SK-N-SH treated with all-trans-retinoic acid at 6 μM for 48 hours (cell line): ENCODE results near the gene OR13A1.

ENCODE experiments used
- ATAC-seq: fragments of 200-7000 bp; cut with Tn5 transposase; 3 replicates; pipeline ENCODE4 v1.9.1; 2020; ENCODE audit warnings: mild to moderate bottlenecking, moderate library complexity
- ARNTL ChIP-seq: fragments of 450-650 bp; formaldehyde crosslinking; IDR thresholded peaks from 2 replicates; pipeline ENCODE4 v1.5.0; 2020; ENCODE audit warnings: low read depth, mild to moderate bottlenecking, moderate library complexity, borderline replicate concordance
- BACH2 ChIP-seq: fragments of 250-450 bp; sonication (Bioruptor Pico); IDR thresholded peaks from 2 replicates; pipeline ENCODE4 v1.9.0; 2021; ENCODE audit warnings: mild to moderate bottlenecking, borderline replicate concordance
- ISL1 ChIP-seq: fragments of 250-450 bp; sonication (Bioruptor Pico); IDR thresholded peaks from 2 replicates; pipeline ENCODE4 v2.1.2; 2022; ENCODE audit warnings: mild to moderate bottlenecking, moderate library complexity
- OSR1 ChIP-seq: fragments of 250-450 bp; sonication (Bioruptor Pico); IDR thresholded peaks from 2 replicates; pipeline ENCODE4 v1.8.0; 2022; ENCODE audit warnings: moderate library complexity, mild to moderate bottlenecking, inconsistent platforms
- PATZ1 ChIP-seq: fragments of 250-450 bp; sonication (Bioruptor Pico); IDR thresholded peaks from 2 replicates; pipeline ENCODE4 v1.8.0; 2020; ENCODE audit warnings: mild to moderate bottlenecking, moderate library complexity, borderline replicate concordance
- POU6F1 ChIP-seq: fragments of 250-450 bp; sonication (Bioruptor Pico); IDR thresholded peaks from 2 replicates; pipeline ENCODE4 v1.8.0; 2021; ENCODE audit warnings: low read depth, mild to moderate bottlenecking, moderate library complexity, borderline replicate concordance
- PPARA ChIP-seq: fragments of 250-450 bp; sonication (Bioruptor Pico); IDR thresholded peaks from 2 replicates; pipeline ENCODE4 v1.5.0; 2020; ENCODE audit warnings: mild to moderate bottlenecking, borderline replicate concordance
- RARB ChIP-seq: fragments of 250-450 bp; sonication (Bioruptor Pico); IDR thresholded peaks from 2 replicates; pipeline ENCODE4 v1.8.0; 2021; ENCODE audit warnings: mild to moderate bottlenecking, moderate library complexity
- TCF4 ChIP-seq: fragments of 250-450 bp; sonication (Bioruptor Pico); IDR thresholded peaks from 2 replicates; pipeline ENCODE4 v1.8.0; 2021; ENCODE audit warnings: mild to moderate bottlenecking, moderate library complexity, borderline replicate concordance
- TOX ChIP-seq: fragments of 250-450 bp; sonication (Bioruptor Pico); IDR thresholded peaks from 2 replicates; pipeline ENCODE4 v1.8.0; 2021; ENCODE audit warnings: mild to moderate bottlenecking, moderate library complexity, borderline replicate concordance
- TSHZ2 ChIP-seq: fragments of 250-450 bp; sonication (Bioruptor Pico); IDR thresholded peaks from 2 replicates; pipeline ENCODE4 v1.5.0; 2020; ENCODE audit warnings: mild to moderate bottlenecking, moderate library complexity
- ZC3H10 ChIP-seq: fragments of 250-450 bp; sonication (Bioruptor Pico); IDR thresholded peaks from 2 replicates; pipeline ENCODE4 v1.5.1; 2021; ENCODE audit warnings: mild to moderate bottlenecking, moderate library complexity
- ZFP3 ChIP-seq: fragments of 250-450 bp; sonication (Bioruptor Pico); IDR thresholded peaks from 2 replicates; pipeline ENCODE4 v1.5.0; 2020; ENCODE audit warnings: mild to moderate bottlenecking, moderate library complexity
- ZFP30 ChIP-seq: fragments of 450-650 bp; formaldehyde crosslinking; IDR thresholded peaks from 2 replicates; pipeline ENCODE4 v1.5.0; 2022; ENCODE audit warnings: mild to moderate bottlenecking, moderate library complexity
- ZNF565 ChIP-seq: fragments of 450-650 bp; formaldehyde crosslinking; conservative IDR thresholded peaks from 2 replicates; pipeline ENCODE4 v1.5.0; 2020; ENCODE audit warnings: low read depth, mild to moderate bottlenecking, moderate library complexity
- ZNF70 ChIP-seq: fragments of 450-650 bp; formaldehyde crosslinking; IDR thresholded peaks from 2 replicates; pipeline ENCODE4 v1.5.0; 2020; ENCODE audit warnings: mild to moderate bottlenecking, moderate library complexity
- ZNF8 ChIP-seq: fragments of 450-650 bp; formaldehyde crosslinking; IDR thresholded peaks from 2 replicates; pipeline ENCODE4 v1.5.0; 2020; ENCODE audit warnings: mild to moderate bottlenecking, moderate library complexity
- TF ChIP-seq, protein P1 (sequence below): fragments of 250-450 bp; sonication (Bioruptor Pico); IDR thresholded peaks from 2 replicates; pipeline ENCODE4 v1.5.1; 2020; ENCODE audit warnings: low read depth, mild to moderate bottlenecking, moderate library complexity

The OR13A1 gene

DNA sequence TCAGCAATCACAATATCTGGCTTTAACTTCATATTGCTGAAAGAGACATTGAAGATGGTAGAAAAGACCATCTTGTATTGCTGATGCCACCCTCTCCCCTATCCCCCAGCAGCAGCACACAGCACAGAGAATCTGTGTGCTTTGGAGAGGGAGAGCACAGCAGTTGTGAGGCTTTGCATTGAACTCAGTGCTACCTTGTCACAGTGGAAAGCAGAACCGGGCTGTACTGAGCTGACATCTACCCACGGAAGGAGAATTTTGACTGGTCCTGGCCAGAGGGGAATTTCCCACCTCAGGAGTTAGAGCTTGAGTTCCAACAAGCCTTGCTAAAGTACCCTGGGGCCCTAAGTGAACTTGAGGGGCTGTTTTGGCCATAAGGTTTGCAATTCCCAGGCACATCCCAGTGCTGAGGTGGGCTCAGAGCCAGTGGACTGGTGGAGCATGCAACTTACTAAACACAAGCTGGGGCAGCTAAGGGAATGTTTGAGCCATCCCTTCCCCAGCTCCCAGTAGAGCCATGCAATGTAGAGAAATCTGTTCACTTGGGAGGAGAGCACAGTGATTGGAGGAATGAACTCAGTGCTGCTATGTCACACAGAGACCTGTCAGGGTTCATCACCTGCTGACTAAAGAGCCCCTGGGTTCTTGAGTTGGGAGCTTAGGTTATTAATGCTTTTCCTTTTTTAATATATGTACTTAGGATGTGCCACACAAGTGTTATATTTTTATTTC is 62.1 kb downstream of the OR13A1 start:
- TF ChIP-seq ZFP3 (no peak), ZNF8 (CRISPR knock-in tag) (no peak), TCF4 (CRISPR knock-in tag) (no peak), RARB (CRISPR knock-in tag) (no peak), ZNF565 (CRISPR knock-in tag) (no peak), PATZ1 (CRISPR knock-in tag) (no peak), ZFP30 (CRISPR knock-in tag) (no peak), BACH2 (CRISPR knock-in tag) (no peak), ARNTL (CRISPR knock-in tag) (no peak), ZC3H10 (CRISPR knock-in tag) (no peak), ISL1 (CRISPR knock-in tag) (no peak), POU6F1 (CRISPR knock-in tag) (no peak), TOX (CRISPR knock-in tag) (no peak), TSHZ2 (CRISPR knock-in tag) (no peak), ZNF70 (CRISPR knock-in tag) (no peak), OSR1 (CRISPR knock-in tag) (no peak), PPARA (no peak)
- TF ChIP-seq, protein P1, sequence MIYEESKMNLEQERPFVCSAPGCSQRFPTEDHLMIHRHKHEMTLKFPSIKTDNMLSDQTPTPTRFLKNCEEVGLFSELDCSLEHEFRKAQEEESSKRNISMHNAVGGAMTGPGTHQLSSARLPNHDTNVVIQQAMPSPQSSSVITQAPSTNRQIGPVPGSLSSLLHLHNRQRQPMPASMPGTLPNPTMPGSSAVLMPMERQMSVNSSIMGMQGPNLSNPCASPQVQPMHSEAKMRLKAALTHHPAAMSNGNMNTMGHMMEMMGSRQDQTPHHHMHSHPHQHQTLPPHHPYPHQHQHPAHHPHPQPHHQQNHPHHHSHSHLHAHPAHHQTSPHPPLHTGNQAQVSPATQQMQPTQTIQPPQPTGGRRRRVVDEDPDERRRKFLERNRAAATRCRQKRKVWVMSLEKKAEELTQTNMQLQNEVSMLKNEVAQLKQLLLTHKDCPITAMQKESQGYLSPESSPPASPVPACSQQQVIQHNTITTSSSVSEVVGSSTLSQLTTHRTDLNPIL, result no peak
- ATAC-seq, result no peak
